Measurements from ENCODE around the gene LRIG1.

The LRIG1 gene

DNA sequence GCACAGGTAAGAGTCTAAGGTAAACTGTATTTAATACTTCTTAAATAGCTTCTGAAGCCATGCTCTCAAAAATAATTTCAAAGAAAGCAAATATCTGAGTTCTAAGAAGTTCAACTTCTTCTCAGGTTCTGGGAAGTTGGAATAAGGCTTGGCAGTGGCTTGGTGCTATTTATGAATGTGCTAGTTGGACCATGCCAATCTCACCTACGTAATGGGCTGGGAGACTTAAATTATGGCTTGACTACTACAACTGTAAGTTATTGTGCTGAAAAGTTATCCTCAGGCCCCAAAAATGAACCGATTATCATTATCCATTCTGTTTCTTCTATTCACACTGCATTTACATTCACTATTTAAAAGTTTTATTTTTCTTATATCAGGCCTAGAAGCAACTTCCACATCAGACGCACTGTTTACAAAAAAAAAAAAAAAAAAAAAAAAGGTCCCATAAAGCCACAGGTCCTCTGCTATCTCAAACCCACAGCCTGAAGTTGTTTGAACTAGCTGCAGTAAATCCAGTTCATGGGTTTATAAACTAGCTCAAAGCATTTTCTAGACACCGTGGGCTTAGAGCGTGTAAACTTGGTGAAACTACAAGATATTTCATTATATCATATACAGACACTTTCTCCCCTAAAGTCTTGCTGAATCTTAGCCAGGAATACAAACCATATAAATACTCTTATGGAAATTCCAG, 3.4 kb downstream of the LRIG1 start:
- DNase-seq (ENCODE audit: low read depth, low spot score) = no peak
- ChIA-PET CTCF (interaction anchor here (1.0 to 3.4 kb wide), 3 partner anchors 10 to 322 kb away, joined by 3 to 14 read pairs (median 5); no protein-coding TSS in a partner anchor), POLR2A (no interaction called here)
- TF ChIP-seq, protein P1, sequence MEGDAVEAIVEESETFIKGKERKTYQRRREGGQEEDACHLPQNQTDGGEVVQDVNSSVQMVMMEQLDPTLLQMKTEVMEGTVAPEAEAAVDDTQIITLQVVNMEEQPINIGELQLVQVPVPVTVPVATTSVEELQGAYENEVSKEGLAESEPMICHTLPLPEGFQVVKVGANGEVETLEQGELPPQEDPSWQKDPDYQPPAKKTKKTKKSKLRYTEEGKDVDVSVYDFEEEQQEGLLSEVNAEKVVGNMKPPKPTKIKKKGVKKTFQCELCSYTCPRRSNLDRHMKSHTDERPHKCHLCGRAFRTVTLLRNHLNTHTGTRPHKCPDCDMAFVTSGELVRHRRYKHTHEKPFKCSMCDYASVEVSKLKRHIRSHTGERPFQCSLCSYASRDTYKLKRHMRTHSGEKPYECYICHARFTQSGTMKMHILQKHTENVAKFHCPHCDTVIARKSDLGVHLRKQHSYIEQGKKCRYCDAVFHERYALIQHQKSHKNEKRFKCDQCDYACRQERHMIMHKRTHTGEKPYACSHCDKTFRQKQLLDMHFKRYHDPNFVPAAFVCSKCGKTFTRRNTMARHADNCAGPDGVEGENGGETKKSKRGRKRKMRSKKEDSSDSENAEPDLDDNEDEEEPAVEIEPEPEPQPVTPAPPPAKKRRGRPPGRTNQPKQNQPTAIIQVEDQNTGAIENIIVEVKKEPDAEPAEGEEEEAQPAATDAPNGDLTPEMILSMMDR (IDR thresholded peaks at IDR 0.05; ENCODE audit: insufficient read depth, low read length, missing control alignments) = no peak
- no peak overlapping the region for H3K4me3 ChIP-seq (ENCODE audit: low read depth, low read length)

GRCh38 chr3:66496746-66497145, 4.1 kb downstream of the LRIG1 start:
- no peak for DNase-seq (ENCODE audit: low read depth, low spot score)
- ChIA-PET CTCF (interaction anchor here (0.7 to 3.4 kb wide), 3 partner anchors 9 to 93 kb away, joined by 3 to 14 read pairs (median 3); no protein-coding TSS in a partner anchor), POLR2A (no interaction called here)
- H3K4me3 ChIP-seq (ENCODE audit: low read depth, low read length) = no peak overlapping the region
- TF ChIP-seq, protein P1 (IDR thresholded peaks at IDR 0.05; ENCODE audit: insufficient read depth, low read length, missing control alignments) = no peak

GRCh38 chr3:66496301-66496700, 4.5 kb downstream of the LRIG1 start:
- ChIA-PET CTCF (interaction anchor here (0.7 to 3.4 kb wide), 3 partner anchors 9 to 93 kb away, joined by 3 to 14 read pairs (median 3); no protein-coding TSS in a partner anchor), POLR2A (no interaction called here)
- H3K4me3 ChIP-seq (ENCODE audit: low read depth, low read length) = no peak overlapping the region
- no peak for DNase-seq (ENCODE audit: low read depth, low spot score)
- TF ChIP-seq, protein P1 (IDR thresholded peaks at IDR 0.05; ENCODE audit: insufficient read depth, low read length, missing control alignments) = no peak

DNA sequence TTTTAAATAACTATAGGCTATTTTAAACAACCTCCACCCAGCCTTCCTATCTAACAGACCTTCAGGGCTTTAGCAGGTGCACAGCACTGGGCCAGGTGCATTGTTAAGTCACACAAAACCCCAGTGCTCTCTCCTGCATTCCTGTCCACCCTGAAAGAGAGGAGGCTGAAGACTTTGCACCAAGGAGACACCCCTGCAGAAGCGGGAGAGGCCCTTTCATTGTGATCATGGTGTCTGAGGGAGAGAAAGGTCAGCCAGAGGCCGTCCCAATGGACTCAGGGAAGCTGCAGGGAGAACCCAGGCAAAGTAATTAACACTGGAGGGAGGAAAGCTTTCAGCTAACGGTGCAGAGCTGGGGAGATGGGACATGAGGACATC, 5.2 kb downstream of the LRIG1 start:
- ChIA-PET CTCF (interaction anchor here (3.4 kb wide), 1 partner anchor 88 kb away, joined by 14 read pairs; no protein-coding TSS in a partner anchor), POLR2A (no interaction called here)
- H3K4me3 ChIP-seq (ENCODE audit: low read depth, low read length) = no peak overlapping the region
- no peak for DNase-seq (ENCODE audit: low read depth, low spot score)
- TF ChIP-seq, protein P1 (IDR thresholded peaks at IDR 0.05; ENCODE audit: insufficient read depth, low read length, missing control alignments) = no peak

DNA sequence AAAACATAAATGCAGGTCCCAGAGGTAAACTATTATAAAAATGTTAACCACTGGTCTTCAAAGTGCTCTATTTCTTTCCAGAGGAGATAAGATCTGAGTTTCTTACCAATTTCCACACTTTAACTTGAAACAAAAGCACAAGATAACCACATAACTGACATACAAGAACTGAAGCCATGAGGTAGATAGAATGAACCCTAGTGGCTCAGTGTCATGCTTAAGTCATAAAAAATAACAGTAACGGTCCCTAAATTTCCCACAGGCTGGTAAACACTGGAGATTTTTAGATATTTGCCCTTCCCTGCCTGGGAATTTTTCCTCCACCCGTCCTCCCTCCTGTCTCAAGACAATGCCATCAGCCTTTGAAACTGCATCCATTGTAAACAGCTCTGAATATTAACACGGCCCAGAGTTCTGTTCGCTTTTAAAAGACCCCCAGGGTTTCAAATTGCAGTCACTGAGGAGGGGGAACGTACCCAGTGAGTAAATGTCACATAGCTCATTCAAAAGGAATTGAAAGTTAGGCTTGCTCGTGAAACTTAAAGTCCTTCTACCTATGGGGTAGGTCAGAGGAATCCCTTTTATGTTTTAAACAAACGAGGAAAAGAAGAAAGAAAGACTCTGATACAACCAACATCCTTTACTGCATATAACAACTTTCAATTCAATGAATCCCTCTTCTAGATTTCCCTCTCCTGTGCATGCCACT, 5.7 kb downstream of the LRIG1 start:
- DNase-seq (ENCODE audit: low read depth, low spot score) = no peak
- ChIA-PET CTCF (interaction anchor here (1.6 to 3.4 kb wide), 2 partner anchors 9 to 87 kb away, joined by 4 to 14 read pairs; no protein-coding TSS in a partner anchor), POLR2A (no interaction called here)
- TF ChIP-seq, protein P1 (IDR thresholded peaks at IDR 0.05; ENCODE audit: insufficient read depth, low read length, missing control alignments) = no peak
- H3K4me3 ChIP-seq (ENCODE audit: low read depth, low read length) = no peak overlapping the region

GRCh38 chr3:66493458-66494099, 7.2 kb downstream of the LRIG1 start:
- H3K4me3 ChIP-seq (ENCODE audit: low read depth, low read length) = no peak overlapping the region
- ChIA-PET POLR2A (no interaction called here), CTCF (interaction anchor here (0.5 to 5.9 kb wide), 5 partner anchors 7 to 323 kb away, joined by 4 to 35 read pairs (median 4); no protein-coding TSS in a partner anchor)
- TF ChIP-seq, protein P1 (IDR thresholded peaks at IDR 0.05; ENCODE audit: insufficient read depth, low read length, missing control alignments) = no peak
- DNase-seq (ENCODE audit: low read depth, low spot score) = no peak

Data from AG04449 (cell line).